HG03196 (cell line): ENCODE data around the gene CMYA5.

Source experiments
- ATAC-seq: cut with Tn5 transposase; IDR thresholded peaks from one replicate; pipeline ENCODE4 v1.9.1; 2021; ENCODE audit not compliant: unreplicated experiment

Gene CMYA5

DNA sequence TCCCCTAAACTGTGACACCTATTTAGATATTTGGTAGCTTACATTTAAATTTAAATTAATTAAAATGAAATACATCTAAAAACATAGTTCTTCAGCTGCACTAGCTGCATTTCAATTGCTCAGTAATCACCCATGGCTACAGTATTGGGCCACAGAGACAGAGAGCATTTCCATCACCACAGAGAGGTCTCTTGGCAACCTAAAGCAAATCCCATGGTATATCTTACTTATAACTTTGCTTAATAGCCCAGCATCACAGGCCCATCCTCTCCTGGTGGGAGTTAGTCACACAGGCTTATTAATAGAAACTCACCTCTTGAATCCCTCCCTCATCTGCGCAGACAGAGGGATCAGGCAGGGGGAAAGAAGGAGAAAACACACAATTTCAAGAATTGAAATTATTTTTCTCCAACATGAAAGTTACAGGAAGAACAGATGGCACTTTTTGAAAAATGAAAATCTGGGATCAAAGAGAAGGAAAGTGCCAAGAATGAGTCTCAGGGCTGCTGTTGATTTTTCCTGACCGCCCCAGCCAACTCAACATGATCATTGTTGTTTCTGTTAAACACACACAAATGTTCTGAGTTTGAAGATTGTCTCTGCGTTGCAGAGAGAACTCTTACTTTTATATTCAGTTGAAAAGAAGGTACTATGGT lies 144.6 kb downstream of the CMYA5 start:
- no peak for ATAC-seq

DNA sequence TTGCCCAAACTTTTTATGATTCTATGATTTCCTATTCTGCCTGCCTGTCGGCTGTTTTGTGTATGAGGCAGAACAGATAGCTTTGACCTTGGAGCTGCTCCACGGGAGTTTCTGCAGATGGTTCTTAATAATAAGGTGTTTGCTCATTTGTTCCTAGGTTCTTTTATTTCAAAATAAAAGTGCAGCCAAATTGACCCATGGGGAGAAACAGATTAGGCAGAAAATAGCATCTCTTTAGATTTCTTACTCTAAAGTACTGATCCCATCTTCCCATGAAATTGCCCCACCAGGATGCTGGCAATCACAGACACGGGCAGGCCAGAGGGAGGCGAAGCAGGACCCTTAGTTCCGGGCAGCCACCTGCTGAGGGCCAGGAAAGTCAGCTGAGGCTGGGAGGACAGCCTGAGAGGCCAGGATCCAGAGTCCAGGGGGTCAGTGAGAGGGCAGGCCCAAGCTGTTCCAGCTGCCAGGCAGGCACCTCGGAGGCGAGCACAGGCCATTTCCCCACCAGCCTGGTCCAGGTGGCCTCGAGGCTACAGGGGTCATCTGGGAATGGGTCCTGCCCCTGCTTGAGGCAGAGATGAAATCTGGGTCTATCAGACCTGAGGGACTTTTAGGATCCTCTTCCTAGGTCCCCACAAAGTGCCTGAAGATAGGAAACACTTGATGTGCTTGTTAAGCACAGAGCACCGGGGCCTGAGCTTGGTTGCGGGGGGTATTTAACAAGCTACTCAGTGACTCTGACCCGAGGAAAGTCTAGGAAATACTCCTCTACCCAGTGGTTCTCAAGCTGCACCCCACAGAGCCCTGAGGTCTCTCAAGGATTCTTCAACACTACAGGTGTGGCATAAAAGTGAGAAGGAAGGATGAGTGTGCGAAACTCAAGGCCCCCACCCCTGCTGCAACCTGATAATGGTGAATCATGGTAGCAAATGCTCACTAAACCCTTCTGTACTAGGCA lies 145.4 kb downstream of the CMYA5 start:
- ATAC-seq, result no peak

DNA sequence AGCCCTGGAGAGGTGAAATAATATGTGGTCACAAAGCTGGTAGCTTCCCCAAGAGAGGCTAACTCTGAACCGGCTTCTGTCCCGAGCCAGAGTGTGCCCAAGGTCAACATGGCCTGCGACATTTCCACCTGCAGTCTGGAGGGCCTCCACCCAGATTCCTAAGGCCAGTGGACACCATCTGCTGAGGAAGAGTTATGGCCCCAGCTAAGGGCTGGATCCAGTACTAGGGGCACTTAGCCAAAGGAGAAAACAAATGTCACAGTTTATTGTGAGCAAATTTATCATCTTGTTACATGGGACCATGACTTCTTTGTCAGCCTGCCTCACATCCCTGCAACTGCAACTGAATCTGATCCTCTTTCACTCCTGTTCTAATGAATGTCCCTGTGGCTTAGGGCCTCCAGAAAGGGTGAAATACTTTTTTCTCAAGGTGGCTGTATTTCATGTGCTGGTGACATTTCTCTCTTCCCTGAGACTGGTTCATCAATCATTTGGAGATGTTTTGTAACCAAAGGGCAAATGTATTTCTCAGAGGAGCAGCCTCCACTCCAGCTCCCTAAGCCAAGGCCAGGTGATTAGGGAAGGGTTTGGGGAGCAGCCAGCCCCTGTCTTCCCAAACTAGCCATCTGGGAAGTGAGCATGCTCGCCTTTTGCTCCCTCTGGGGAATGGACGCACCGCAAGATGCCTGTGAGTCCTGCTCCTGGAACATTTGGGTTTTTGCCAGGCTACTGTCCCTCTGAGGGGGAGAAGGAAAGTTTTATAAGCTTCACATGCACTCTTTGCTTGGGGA lies 148.3 kb downstream of the CMYA5 start:
- ATAC-seq, result no peak

DNA sequence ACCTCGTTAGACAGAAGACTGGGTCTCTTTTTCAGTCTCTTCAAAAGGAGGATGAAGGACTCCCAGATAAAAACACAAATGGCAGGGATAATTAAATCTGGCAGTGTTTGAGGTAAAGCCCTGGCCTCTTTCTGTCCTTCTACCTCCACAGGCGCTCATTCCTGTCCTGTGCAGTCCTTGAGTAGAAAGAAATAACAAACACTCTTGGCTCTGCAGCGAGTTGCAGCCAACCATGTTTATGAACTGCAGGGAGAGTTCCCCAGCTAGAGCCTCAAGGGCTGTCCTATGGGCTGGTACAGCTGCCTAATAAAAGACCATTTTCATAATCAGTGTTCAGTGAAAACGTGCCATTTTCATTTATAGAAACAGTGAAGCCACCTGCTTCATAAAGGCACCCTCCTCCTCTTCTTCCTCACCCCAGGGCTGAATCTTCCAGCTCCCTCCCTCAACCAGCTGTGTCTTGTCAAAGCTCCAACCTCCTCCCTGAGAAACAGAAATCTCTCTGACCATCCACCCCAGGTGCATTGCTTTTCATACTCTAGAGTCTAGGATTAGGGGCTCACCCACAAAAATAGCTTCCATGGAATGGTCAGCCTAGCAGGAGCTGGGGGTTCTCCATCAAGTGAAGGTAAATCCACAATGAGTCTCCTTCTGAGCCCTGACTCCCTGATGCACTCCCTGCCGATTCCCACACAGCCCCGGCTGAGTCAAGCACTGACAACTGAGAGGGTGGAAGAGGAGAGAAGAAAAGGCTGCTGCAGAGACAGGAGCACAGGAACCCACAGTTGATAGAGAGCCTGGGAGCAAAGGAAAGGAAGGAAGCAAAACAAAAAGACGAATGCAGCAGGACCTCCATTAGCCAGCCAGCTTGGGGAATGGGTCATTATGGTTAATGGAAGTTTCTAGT lies 150.7 kb downstream of the CMYA5 start:
- ATAC-seq, result no peak

DNA sequence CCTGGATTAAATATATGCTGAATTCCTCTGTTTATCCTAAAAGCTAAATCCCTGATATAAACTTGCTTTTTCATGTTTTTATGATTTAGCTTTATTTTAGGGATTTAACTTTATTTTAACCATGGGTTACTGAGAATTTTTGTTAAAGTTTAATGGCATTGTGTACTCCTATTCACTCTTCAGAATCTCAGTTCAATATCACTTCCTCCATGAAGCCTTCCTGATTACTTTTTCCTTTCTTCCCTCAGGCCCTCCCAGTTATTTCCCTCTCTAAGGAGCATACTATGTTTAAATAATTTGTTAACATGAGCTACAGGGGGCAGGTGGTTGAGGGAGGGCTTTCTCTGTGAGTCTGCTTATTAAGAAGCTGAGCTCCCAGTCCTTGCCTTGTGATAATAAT lies 151.5 kb downstream of the CMYA5 start:
- ATAC-seq, result no peak

DNA sequence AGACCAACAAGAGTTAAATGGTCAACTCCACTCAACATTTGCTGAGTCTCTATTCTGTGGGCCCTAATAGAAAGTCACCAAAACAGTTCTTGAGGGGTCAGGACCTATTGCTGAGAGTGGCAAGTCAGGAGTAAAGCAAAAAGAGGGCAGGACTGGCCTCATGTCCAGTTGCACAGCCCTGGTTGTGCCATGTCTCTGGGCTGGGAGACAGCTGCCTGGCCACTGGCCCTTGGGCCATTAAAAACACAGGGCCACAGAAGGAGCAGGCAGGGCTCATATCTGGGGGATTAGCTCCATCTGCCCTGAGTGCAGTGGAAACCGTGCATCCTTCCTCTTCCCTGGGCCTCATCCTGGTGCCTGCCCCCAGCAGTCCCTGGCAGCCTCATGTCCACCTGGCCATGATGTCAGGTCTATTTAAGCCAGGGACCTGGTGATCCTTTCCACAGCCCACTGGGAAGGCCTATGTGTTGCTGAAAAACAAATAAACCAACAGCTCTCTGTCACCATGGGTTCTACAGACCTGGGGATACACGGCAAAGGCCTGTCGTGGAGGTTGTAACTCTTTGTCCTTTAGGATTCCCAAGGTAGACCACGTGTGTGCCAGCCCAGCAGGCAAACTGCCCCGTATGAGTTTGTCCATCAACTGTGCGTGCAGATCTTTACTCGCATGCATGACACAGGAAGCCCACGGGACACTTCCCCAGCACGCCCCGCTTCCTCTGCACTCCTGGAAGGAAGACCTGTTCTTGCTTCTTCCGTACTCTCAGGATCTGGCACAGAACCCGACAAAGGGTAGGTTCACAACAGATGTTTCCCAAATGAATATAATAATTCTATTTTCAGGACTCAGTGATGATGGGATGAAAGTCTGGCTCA lies 152.6 kb downstream of the CMYA5 start:
- no peak for ATAC-seq

DNA sequence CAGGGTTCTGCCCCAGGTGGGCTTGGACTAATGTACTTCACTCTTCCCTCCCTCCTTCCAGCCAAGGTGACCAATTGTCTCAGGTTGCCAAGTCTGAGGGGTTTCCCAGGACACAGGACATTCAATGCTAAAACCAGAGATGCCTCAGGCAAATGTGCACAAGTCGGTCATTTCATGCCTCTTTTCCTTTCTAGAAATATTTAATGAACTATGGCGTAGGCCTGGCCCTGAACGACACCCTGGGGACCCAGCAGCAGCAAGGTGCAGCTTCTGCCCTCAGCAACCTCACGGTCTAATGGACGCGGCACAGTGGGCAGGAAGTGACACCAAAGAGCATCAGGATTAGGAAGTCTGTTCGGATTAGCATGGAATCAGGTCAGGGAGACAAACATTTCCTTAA lies 153.4 kb downstream of the CMYA5 start:
- no peak for ATAC-seq

DNA sequence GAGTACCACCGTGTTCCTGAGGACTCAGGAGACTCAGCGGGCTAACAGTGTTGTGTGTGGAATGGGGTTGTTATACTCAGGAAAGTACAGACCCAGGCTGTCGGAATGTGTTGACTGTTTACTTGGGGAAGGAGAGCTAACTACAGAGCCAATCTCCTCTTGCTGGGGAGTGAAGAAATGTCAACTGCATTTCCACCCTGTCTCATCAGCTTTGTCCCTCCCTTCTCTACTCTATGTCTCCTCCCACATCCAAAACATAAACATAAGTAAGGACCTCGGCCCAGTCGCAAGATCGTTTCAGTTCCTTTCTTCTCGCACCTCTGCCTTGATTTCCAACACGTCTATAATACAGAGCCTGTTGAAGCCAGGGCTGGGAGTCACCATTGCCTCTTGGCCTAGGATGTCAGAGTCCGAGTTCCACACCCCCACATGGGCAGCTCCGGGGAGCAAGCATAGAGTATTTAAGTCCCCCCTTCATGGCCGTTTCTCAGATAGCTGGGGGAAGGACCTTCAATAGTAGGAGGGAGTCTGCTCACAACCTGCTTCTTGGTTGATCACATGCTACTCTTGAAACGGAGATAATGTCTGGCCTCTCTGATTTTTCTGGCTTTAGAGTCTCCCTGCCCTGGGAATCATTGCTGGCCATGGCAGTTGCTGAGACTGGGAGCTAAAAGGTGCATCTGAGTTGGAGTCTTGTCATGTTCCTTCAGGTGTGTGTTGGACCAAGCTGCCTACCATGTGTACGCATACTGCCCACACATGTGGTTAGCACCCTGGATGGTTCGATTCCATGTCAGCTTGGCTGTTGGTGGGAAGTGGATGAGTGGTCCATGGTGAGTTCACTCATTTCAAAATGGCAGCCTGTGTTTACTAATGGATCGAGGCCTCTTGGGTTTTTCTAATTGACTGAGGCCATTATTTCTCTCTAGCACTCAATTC lies 154.1 kb downstream of the CMYA5 start:
- ATAC-seq, result no peak

DNA sequence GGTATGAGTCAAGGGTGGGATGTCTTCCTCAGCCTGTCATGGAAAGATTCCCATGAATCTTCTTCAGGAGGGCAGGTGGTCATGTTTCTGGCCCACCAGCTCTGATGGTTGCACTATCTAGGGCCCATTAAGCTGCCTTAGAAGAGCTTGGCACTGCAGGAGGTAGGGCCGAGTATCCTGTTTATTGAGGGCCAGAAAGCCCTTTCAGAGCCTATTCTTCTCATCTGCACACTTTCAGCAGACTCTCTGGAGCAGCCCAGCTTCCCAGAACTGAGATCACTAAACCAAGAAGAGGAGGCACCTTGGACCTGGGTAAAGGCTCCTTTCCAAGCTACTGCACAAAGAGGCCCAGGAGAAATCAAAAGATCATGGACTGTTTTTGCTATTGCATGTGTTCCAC lies 154.9 kb downstream of the CMYA5 start:
- no peak for ATAC-seq

DNA sequence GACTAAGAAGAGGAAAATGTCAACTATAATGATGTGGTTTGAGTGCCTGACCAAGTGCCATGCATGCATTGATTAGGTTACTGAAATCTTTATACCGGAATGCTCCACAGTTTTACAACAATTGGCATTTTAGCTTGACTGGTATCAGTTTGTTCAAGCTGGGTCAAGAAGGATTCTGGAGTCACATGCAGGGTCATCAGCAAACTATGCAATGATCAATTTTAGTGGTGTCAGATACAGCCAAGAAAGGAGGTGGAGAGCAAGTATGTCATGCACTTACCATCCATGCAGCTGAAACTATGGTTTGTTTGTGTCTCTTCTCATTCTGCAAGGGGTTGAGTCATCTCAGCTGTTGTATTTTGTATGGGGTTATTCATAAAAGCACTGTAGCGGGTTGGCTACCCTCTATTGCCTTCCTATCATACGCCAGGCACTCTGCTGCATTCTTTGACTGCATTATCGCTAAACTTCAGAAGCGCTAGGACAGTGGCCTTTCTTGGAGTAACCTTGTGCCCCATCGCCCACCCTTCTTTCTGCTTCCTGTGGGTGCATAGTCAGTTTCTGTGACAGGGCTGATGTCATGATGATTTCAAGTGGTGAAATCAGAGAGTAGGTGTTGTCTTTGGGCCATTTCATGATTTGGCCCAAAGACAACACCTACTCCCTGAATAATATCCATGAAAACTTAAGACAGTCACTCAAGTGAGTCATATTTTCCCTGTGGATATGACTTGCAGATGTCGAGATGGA lies 156.0 kb downstream of the CMYA5 start:
- ATAC-seq, result no peak

DNA sequence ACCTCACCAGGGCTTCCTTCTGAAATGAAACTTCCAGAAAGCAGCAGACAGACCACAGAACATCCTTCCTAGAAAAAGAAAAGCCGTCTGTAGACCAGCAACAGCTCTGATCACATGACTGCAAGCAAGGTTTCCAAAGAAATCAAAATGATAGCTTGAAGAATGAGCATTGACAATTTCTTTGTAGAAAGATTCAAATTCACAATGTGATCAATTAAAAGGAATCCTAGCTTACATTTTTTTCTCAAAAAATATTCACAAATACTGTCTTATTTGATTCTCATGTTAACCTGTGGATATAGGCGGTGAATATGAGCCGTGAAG lies 156.5 kb downstream of the CMYA5 start:
- ATAC-seq, result no peak

DNA sequence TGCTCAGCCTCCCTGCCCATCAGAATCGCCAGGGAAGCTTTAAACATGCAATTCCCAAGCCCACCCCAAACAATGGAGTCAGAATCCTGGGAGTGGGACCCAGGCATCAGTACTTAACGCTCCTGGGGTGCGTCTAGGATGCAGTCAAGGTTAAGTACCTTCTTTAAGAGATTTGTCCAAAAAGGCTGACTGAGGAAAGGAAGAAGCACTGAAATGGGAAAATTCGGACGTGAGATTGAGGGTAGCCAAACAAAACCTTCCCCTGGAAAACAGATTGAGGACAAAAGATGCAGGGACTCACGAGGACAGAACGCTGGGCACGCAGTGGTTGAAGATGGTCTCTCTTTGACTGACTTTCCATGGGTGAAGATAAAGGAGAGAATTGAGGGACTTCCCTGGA lies 157.9 kb downstream of the CMYA5 start:
- no peak for ATAC-seq

DNA sequence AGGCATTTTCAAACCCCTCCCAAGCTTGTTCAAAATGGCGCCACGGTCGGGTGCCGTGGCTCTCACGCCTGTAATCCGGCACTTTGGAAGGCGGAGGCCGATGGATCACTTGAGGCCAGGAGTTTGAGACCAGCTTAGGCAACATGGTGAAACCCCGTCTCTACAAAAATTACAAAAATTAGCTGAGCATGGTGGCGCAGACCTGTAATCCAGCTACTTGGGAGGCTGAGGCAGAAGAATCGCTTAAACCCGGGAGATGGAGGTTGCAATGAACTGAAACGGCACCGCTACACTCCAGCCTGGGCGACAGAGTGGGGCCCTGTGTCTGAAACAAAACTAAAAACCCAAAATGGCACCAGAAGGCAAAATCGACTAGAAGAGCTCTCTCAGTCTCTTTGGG lies 159.4 kb downstream of the CMYA5 start:
- ATAC-seq, result no peak
